Ovary (tissue), 3 donors: Measurements from ENCODE around the gene RNF180.
"Not testable (repeated sequence)": the region's sequence is repeated elsewhere in the genome, so short reads cannot be mapped to it uniquely, and the experiment has no call there.

ENCODE experiments used
- CTCF ChIP-seq, 3 donors: fragments of 450-650 bp in 2 of 3; fragments of 200-600 bp in 1 of 3; IDR thresholded peaks; one replicate each; pipeline versions ENCODE4 v1.5.1 to v1.8.0; 2016 to 2022; ENCODE audit warnings: antibody characterized with exemption in 3 of 3, mild to moderate bottlenecking in 1 of 3
- POLR2A ChIP-seq: fragments of 450-650 bp; IDR thresholded peaks from one replicate; pipeline ENCODE4 v1.6.1; 2017; ENCODE audit warnings: antibody characterized with exemption, mild to moderate bottlenecking, moderate library complexity
- donor health status: DM: no; HTN: no; CAD: no.

GRCh38 chr5:64288496-64288895 lies 122.9 kb downstream of the RNF180 start:
- not testable (repeated sequence) for TF ChIP-seq CTCF (IDR thresholded peaks at IDR 0.05); POLR2A
